OCI-LY7 (cell line): ENCODE results near the gene GAS6.

ENCODE experiments used
- EZH2phosphoT487 ChIP-seq: fragments of 200-600 bp; sonication (generic); IDR thresholded peaks from 2 replicates; pipeline ENCODE4 v1.6.1; 2018; ENCODE audit warnings: low read depth, borderline replicate concordance, mild to moderate bottlenecking, mixed run types, antibody characterized with exemption, low read length, moderate library complexity, mixed read lengths
- TF ChIP-seq, protein P1 (sequence below): fragments of 200-600 bp; sonication (generic); conservative IDR thresholded peaks from 2 replicates; pipeline ENCODE4 v1.5.1; 2014; ENCODE audit warnings: mild to moderate bottlenecking, antibody characterized with exemption, low read length, moderate library complexity, mixed read lengths

DNA sequence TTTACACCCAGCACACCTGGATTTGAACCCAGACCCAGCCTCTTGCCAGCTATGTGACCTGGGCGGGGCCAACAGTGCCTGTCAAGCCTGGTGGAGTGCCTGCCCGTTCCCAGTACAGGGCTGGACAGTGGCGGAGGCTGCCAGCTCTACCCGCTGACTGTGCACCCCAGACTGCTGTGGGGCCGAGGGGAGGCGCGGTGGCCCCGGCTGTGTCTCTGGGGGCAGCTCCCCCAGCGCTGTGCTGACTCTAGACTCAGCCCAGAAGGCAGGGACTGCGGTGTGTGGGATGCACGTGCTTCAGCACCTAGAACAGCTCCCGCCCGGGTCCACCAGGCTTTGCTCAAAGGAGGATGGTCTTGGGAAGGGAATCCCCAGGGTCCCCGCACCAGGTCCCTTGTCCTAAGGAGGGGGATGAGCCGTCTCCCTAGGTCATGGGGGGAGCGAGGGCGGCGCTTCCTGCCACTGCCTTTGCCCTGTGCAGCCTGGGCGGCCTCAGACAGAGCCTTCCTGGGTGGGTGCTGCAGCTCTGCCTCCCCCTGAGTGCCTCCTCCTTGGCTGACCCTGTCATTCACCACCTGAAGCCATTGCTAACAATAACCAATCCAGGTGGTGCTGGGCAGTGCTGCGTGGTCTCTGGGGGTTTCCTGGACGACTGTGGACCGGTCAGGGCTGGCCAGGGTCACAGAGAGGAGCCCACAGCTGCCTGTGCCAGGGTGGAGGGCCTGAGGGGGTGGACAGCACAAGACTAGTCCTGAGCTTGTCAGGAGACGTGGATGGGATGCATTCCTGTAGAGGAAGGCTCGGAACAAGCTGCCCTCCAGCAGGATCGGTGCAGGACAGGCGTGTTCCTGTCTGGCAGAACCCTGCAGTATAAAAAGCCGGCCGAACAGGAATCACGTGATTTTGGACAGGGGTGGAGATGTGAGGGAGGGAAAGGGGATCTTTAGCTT lies 86.3 kb downstream of the GAS6 start:
- TF ChIP-seq, protein P1, sequence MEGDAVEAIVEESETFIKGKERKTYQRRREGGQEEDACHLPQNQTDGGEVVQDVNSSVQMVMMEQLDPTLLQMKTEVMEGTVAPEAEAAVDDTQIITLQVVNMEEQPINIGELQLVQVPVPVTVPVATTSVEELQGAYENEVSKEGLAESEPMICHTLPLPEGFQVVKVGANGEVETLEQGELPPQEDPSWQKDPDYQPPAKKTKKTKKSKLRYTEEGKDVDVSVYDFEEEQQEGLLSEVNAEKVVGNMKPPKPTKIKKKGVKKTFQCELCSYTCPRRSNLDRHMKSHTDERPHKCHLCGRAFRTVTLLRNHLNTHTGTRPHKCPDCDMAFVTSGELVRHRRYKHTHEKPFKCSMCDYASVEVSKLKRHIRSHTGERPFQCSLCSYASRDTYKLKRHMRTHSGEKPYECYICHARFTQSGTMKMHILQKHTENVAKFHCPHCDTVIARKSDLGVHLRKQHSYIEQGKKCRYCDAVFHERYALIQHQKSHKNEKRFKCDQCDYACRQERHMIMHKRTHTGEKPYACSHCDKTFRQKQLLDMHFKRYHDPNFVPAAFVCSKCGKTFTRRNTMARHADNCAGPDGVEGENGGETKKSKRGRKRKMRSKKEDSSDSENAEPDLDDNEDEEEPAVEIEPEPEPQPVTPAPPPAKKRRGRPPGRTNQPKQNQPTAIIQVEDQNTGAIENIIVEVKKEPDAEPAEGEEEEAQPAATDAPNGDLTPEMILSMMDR, result no peak
- no peak for TF ChIP-seq EZH2phosphoT487
